GM19240 (cell line): ENCODE results near the gene COPS9.

ENCODE experiments used
- DNase-seq: peaks from one replicate; pipeline ENCODE4 v3.0.0; 2011; ENCODE audit warnings: low spot score; ENCODE audit not compliant: insufficient read length

The COPS9 gene

DNA sequence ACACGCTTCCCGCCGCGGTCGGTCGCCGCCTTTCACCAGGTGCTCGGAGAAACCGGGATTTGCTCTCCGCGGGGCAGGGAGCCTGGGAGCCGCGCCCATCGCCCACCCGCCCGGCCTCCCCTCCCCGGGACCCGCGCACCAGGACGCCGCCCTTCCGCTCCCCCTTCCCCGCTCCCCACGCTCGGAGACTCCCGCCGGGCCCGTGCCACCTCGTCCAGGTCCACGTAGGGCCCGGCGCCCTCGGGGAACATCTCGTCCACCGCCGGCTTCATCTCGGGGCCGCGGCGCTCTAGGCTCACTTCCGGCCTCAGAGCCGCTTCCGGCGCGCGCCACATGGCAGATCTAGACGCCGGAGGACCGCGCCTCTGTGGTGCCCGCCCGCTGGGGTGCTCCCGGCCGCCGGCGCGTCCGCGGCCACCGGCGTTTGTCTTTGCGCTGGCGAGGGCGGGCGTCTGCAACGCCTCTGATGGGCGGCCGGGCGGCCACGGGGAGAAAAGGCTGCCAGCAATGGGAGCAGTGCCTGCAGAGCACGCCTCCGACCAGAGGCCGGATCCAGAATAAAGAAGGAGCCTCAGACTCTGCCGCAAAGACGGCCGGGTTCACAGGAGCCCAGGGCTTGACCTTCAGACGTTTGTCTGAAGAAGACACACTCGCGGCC is at the start of gene COPS9:
Gene COPS9 (minus strand): TSS at position 293 of the 658 bp plus-strand sequence. CDS start 21 bp downstream, at position 272.
- DNase-seq = peak; percentile 91

DNA sequence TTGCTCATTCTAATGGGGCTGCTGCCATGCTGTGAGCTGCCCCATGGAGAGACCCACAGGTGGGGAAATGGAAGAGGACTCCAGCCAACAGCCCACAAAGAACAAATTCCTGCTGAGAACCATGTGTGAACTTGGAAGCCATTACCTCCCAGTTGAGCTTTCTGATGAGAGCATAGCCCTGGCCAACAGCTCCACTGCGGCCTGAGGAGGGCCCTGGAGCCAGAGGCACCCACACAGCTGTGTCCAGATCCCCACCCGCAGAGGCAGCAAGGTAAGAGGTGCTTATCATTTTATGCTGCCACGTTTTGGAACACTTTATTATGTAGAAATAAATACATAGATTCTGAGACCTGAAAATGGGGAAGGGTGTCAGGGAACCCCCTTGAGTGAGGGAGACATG is 48.6 kb upstream of the COPS9 start:
- DNase-seq = no peak

DNA sequence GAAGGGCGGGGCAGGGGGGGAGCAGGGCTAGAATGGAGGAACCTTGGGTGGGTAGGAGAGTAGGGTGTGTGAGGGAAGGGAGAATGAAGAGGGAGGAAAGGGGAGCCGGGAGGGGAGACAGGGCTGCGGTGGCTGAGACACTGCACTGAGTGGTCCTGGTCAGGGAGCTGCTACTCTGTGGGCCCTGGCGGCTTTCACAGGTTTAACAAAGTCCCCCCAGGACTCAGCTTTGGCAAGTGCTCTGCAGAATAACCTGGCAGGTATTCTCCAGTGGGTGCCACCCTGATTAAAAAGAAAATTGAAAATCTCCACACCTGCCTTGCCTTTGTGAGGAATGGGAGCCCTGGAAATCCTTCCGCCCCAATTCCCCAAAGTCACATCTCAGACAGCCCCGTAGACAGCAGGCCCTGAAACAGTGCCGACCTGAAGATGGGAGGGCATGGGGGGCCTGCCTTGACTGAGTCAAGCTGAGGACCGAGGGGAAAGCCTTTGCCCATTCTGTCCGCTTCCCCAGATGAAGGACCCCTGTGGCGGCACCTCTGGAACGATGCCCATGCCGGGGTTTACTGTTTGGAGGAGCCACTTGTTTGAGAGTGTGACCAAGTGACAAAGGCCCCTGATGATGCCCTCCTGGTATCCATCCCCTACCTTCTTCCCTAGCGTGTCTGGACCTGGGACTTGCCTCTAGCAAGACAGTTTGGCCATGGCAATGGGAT is 47.9 kb upstream of the COPS9 start:
- no peak for DNase-seq

DNA sequence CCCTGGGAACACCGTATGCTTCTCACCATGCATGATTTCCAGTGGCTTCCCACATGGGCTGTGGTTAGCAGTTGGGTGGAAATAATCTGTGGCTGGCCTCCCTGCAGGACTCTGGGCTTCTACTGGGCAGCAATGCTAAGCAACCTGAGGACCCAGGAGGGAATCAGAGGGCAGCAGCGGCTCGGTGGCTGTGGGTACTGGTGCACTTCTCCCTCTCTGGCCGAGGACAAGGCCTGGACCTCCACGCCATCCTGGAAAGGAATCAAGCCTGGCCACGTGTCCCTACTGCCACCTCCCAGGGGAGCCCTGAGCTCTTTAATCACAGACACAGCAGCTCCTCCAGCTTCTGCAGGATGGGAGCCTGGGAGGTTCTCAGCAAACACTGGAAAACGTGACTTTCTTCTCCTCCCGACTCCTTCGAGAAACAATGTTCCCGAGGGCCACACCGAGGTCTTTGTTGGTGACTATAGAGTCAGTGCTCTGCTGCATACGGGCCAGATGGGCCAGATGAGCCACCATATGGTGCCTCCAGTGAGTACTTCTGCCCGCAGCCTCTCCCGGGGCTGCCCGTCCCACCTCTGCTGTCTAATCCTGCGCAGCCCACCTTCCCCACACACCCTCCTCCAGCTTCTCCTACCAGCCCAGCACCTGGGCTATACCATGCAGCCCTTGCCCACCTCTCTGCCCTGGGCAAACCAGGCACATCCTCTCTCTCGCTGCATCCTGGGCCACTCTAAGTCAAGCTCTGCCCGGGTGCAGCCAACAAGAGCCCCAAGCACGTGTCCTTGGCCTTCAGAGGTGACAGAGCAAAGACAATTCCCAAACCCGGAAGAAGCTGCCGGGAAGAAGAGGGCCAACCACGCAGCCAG is 47.1 kb upstream of the COPS9 start:
- DNase-seq = no peak

DNA sequence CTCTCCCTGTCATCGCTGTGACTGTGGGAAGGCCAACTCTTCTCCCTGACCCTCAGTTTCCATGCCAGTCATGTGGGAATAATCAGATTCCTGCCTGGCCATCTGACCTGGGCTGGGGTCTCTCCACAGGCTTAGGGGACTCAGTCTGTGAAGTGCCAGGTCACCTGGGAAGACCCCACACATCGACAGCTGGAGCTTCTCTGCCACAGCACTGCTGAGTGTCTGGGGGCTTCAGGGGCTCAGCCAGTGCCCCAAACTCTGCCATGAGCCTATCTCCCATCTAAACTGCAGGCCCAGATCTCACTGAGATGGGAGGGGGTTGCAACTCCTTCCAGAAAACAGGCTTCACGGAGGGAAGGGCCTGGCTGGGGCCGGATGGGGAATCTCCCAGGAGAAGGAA is 46.4 kb upstream of the COPS9 start:
- DNase-seq = no peak

DNA sequence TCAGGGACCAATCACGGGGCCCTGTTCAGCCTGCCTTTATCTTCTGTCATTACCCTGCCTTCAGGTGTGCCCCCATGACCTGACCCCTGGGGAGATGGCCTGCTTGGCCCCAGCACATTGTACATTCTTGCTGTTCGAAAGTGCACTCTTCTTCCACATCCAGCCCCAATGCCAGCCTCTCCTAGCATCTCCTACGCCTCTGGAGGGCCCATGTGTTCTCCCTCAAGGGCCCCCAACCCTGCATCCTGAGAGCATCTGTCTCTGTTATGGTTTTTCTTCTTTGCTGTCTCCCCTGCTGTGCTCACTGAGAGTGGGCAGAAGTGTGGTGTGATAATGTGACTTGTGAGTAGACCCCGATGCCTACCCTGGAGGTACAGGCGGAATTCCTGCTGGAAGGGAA is 45.9 kb upstream of the COPS9 start:
- DNase-seq = no peak

DNA sequence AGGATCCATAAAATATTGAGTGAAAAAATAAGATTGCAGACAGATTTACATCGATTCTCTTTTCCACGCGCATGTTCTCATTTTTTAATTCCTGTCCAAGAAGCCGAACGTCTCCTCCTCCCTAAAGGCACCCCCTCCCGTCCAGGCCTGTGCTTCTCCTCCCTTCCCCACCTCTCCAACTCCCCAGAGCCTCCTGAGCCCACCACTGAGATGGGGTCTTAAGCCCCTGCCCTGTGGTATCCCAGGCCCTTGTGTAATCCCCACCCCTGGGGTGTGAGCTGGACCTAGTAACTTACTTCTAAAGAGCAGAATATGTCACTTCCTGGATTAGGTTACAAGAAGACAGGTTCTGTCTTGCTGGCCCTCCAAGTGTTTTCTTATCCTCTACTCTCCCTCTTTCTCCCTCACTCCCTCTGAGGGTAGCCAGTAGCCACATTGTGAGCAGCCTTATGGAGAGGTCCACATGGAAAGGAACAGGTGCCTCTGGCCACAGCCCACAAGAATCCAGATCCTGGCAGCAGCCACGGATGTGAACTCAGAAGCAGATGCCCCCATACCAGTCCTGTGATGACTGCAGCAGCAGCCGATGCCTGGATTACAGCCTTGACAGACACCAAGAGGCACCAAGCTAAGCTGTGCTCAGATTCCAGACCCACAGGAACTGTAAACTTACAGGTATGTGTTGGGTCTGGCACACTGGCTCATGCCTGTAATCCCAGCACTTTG is 44.0 kb upstream of the COPS9 start:
- no peak for DNase-seq

DNA sequence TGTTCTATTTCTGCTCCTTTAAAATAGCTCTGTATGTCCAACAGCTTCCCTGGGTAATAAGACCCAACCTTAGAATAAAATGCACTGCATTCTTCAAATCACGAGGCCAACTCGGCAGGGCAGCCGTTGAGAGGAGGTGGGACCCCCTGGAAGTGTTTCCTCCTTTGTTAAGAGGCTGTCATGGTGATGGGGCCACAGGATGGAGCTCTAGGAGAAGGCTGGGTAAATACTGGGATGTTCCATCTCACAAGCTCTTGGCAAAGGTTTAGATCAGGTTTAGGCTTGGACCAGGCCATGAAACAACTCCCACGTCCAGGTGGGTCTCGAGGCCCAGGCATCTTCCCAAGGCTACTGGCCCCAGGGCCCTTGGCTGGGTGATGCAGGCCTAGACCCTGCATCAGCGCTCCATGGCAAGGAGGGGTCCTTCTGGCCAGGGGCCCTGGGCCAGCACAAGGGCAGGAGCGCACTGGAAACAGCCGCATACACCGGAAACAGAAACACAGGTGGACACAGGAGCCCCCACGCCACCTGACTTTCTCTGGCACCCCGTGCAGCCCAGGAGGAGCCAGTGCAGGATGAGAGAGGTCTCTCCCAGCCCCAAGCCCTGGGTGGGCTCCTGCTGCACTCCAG is 43.2 kb upstream of the COPS9 start:
- no peak for DNase-seq

DNA sequence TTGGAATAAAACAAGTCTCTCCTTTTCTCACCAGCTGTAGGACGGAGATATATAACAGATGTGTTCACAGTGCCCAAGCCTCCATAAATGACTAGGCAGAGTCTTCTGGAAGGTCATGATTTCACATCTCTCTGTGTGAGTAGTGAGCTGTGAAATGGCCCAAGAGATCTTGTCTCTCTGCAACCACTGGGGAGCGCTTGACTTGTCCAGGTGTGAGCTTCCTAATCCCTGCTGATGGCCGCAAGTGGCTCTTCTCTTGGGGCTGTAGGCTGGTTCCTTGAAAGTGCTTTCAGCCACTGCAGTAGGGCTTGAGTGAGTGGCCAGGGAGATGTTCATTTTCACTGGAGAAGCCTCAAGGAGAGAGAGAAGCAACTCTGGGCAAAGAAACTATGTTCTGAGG is 42.5 kb upstream of the COPS9 start:
- no peak for DNase-seq

DNA sequence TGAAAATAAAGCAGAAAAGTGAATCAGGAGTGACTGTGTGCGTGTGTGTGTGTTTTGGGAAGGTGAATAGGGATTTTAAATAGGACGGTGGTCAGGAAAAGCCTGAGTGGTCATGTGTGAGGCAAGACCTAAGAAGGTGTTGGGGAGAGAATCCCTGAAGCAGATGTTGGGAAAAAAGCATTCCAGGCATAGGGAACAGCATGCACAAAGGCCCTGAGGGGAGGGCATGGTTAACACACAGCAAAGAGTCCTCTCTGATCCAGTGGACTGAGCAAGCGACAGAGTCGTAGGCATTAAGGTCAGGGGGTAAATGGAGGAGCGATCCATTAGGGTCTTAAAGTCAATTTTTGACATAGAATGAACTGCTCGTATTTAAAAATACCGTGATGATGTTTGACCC is 38.4 kb upstream of the COPS9 start:
- DNase-seq = no peak

DNA sequence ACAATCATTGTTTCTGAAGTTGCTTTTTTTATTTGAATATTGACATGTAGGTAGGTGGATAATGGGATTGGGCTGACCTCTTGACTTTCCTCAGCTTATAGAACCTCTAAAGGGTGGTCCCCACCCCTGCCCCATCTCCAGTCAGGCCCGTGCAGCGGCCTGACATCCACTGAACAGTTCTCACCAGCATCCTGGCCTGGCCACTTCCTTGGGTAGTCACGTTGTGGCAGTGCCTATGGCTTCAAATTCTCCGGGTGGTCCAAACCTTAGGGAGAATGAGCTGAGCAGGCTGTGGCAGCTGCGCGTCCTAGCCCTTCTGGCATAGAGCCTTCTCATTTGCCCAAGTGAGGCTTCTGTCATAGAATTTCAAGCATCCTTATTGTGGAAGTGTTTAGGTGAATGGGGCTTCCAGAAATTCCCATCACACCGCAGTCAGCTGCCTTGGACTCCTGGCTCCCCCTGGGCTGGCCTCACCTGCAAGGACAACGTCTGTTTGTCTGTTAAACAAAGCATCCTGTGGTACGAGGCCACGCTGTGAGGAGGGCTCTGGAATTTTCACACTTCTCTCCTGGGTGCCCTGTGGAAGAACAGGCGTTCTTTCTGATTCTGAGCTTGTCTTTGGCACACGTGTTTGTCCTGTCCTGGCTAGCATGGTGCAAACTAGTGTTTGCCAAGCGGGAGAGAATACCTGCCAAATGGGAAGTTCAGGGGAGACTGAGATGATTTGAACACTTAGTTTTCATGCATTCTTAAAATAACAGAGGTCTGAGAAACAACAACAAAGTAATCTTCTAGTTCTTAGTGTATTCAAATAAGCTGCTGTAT is 36.2 kb upstream of the COPS9 start:
- no peak for DNase-seq

DNA sequence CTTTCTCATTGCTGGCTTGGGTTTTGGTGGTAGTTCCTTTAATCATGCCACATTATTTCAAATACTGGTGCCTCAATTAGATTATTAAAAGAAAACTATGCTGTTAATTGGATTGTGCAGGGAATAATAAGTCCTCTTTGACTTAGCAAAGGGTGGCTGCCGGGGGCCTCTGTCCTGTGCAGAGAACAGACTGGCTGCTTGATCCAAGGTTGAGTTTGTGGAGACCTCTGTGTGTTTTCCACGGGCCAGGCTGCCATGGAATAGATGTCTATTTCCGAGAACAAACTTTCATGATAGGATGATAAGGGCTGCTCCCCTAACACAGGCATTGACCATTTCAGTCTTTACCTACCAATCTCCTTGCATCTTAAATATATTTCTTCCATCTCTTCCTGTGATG is 34.8 kb upstream of the COPS9 start:
- DNase-seq = no peak

DNA sequence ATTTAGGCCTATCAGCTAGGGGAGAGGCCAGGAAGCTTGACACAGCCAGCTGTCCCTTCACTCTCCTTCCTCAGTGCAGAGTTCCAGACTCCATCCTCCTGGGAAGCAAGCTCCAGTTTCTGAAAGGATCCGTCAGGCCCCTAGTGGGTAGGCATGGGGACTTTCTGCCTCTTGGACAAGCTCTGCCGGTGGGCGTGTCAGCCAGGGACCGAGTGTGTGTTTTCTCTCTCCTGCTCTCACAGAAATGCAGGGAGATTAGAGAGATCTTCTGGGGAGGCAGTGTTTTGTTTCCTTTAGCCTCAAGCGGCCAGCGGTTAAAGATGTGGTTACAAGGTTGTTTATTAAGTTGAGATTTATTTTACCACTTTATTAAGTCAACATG is 34.2 kb upstream of the COPS9 start:
- DNase-seq = no peak

DNA sequence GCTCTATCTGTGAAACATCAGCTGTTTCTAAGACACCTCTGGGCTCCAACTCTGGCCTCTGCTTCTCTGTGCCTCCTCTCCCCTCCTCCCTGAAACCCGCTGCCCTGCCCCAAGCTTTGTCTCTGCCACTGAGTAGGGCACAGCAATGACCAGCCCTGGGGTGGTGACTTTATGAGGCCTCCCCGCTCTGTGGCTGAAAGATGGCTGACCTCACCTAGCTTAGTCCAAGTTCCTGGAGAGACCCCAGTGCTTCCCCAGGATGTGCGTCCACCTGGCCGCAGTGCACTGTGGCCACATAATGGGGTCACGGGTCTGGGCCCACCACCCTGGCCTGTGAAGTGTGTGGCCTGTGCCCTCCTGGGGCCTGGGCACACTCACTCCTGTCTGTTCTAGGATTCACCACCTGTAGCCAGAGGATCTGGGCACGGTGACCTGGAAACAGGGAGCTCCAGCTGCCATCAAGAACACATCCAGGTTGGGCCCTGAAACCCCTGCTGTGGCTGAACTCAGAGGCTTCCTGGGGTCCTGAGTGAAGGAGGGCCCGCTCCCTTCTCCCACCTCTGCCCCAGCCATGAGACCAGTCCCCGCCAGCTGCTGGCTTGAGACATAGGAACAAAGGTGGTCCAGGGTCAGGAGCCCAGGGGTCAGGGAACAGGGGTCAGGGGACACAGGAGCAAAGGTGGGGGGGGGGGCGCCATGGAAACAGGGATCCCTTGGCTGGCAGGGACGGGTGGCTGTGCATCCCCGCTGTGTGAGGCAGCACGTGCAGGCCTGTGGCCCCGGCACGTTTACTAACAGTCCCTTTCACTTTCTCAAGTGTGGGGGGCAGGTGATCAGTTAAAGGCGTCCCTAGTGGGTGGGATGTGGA is 33.6 kb upstream of the COPS9 start:
- no peak for DNase-seq

DNA sequence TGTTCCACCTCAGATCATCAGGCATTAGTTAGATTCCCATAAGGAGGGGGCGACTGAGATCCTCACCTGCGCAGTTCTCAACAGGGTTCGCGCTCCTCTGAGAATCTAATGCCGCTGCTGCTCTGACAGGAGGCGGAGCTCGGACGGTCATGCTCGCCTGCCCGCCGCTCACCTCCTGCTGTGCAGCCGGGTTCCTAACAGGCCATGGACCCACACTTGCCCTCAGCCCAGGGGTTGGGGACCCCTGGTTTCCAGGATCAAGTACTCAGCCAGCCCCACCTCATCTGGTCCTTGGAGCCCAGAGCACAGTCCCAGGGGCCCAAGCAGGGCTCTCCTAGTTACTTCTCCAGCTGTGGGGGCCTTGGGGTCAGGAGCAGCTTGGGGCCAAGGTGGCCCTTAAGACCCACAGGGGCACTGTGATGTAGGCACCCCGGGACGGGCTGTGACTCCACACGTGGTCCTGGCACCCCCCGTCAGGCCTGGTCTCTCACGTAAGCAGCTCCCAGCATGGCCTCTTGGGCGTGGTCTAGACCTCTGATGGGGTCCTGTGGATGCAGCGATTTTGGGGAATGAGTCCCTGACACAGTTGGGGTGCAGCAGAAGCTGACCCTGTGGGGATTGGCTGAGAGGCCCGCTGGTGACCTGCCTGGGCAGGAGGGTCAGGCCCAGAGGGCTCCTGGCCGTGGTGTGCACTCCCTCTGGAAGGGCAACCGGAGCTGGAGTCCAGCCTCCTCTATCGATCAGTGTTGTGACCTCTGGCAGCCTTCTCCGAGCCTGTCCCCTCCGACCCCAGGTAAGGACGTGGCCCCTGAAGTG is 32.6 kb upstream of the COPS9 start:
- DNase-seq = no peak

DNA sequence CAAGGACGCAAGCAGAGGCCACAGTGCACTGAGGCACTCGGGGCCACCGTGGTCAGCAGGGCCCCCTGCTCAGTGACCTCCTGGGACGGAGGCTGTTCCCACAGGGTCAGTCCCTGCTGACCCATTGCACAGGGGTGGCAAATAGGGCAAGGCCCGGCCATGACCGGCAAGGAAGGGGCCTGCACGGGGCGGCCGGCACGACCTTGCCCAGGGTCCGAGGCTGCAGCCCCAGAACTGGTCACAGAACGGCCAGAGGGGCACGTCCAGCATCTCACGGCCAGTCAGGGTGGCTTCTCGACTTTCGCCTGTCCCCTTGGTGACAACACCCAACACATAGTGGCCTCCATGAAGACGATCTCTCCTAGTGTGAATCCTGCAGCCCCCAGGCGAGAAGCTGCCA is 31.9 kb upstream of the COPS9 start:
- DNase-seq = no peak

DNA sequence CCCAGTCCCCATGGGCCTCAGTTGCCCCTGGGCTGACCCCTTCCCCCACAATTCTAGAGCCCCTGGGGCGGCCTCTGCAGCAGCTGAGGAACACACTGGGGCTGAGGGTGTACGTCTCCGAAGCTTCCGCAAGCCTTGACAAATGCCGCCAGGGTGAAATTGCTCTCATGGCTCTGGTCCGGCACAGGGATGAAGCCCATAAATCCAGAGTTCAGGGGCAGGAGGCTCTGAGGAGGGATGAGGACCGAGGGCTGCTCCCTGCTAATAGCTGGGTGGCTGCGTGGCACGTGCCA is 31.4 kb upstream of the COPS9 start:
- DNase-seq = no peak

DNA sequence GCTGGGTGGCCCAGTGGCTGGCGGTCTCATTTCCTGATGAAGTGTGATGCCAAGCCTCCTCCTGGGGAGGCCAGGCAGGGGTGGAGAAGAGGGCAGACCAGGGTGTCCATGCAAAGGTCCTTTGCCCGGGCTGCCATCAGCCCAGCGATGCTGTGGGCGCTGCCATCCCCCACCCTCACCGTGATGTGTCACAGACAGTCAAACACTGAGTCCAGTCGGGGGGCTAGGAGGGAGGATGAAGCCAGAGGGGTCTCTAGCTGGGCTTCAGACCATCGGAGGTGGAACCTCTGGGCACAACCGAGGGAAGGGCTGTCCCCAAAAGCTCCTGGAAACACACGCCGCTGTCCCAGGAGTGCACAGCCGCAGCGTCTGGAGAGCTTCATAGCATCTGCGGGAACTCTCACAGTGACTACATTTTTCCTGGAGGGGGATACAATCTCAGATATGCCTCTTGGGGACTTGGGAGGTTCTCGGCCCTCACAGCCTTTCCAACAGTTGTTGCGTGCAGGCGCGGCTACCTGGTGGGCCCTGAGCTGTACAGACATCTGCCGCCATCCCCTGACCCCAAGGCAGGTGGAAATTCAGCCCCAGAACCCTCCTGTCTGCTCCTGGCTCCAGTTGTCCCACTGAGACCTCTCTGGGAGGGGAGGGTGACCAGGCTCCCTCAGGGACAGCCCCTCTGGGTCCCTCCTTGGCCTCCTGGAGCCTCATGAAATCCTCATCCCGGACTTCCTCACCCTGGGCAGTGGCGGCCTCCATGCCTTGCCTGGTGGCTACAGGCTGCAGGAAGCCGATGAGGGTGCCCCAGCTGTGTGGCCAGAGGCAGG is 30.9 kb upstream of the COPS9 start:
- DNase-seq = no peak
